Lower leg skin (tissue), 3 donors: ENCODE measurements around the gene SPTB.

ENCODE experiments used
- CTCF ChIP-seq, 3 donors: fragments of 450-650 bp; IDR thresholded peaks; one replicate each; pipeline ENCODE4 v1.5.1; 2016; ENCODE audit warnings: antibody characterized with exemption in 3 of 3, mild to moderate bottlenecking in 3 of 3, moderate library complexity in 2 of 3
- POLR2A ChIP-seq, 2 donors: fragments of 450-650 bp; IDR thresholded peaks; one replicate each; pipeline ENCODE4 v1.6.1; 2016 to 2017; ENCODE audit warnings: antibody characterized with exemption in 2 of 2, mild to moderate bottlenecking in 1 of 2, moderate library complexity in 1 of 2

DNA sequence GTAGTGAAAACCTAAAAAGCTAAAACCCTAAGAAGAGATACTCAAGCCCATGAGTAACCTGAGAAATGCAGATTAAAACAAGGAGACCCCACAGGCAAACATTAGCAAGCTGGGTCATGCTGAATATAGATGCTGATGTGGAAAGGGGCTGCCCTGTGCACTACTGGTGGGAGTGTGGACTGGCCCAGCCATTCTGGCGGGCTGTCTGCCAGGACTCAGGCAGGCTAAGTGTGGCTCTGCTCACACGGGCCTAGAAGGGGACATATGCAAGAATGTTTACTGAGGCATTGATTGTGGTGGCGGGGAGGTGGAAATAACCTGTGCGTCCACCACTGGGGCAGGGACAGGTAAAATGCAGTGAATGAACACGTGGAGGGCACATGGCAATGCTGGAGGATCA lies 48.3 kb downstream of the SPTB start:
- TF ChIP-seq CTCF (IDR thresholded peaks at IDR 0.05) (no peak), POLR2A (IDR thresholded peaks at IDR 0.05) (no peak)
